Large intestine (tissue), 3 donors: ENCODE measurements around the gene CD40. TPM values are rescaled to one million over a fixed set of nuclear protein-coding genes. Genes with fewer than 3 reads are reported as not detected.

Source experiments
- DNase-seq, 2 donors: peaks; one replicate each; pipeline versions ENCODE4 v3.0.0 to v3.0.0-alpha.2; 2013
- H3K27ac ChIP-seq: one replicate; pipeline ENCODE4 v1.5.1; 2013; ENCODE audit warnings: low read length
- H3K27me3 ChIP-seq: 2 replicates; pipeline ENCODE4 v1.6.1; 2013; ENCODE audit warnings: low read length; ENCODE audit not compliant: control insufficient read depth, insufficient read depth
- H3K36me3 ChIP-seq: 2 replicates; pipeline ENCODE4 v1.6.1; 2013; ENCODE audit warnings: low read length; ENCODE audit not compliant: control insufficient read depth, insufficient read depth
- H3K4me1 ChIP-seq: one replicate; pipeline ENCODE4 v1.6.1; 2013; ENCODE audit warnings: low read length; ENCODE audit not compliant: control insufficient read depth, insufficient read depth
- H3K4me3 ChIP-seq: one replicate; pipeline ENCODE4 v1.5.1; 2013; ENCODE audit warnings: low read length
- H3K9me3 ChIP-seq: one replicate; pipeline ENCODE4 v1.6.1; 2013; ENCODE audit warnings: mild to moderate bottlenecking, low read depth, low read length, moderate library complexity; ENCODE audit not compliant: control insufficient read depth
- WGBS: methylation state at CpG from one replicate; pipeline ENCODE4 v1.1.5; 2013; ENCODE audit warnings: low lambda C conversion rate; ENCODE audit not compliant: insufficient coverage; 5-methylcytosine and 5-hydroxymethylcytosine counted together
- polyA plus RNA-seq: library from polyadenylated mRNA; unstranded; fragments of 120-200 nt; gene quantifications from one replicate; pipeline ENCODE4 v1.2.1, GENCODE V29; 2013

CD40 gene
- polyA plus RNA-seq, 1 donor: 2.8 TPM

DNA sequence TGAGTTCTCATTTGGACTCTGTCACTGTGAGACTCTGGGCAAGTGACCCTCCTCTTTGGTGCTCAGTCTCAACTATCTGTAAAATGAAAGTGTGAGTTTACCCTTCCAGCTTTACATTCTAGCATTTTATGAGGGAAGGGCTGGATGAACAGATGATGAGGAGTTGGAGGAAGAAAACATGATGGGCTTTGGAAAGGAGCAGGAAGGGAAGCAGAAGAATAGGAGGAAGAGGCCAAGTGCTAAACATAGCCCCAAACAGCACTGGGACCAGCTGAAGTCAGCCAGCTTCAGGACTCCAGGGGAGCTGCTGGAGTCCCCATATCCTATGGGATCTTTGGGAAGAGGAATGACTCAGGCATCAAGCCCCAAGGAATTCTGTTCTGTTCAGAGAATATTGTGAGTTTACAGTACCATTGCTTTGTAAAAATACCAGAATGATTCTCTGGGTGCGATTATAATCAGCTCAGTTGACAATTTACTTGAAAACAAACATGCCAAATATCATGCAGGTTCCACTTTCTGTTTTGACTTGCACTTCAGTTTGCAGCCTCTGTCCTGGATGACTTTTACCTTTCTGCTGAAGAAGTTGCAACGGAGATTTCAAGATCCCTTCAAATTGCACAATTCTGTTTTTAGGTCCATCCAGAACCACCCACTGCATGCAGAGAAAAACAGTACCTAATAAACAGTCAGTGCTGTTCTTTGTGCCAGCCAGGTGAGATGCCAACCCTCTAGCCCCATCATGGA is 3.2 kb downstream of the CD40 start:
- H3K9me3 ChIP-seq: no peaks in the 10 kb centered on the region
- H3K4me3 ChIP-seq: no peak overlapping the region
- WGBS: 60% methylated on average over 1 of the region's 2 CpGs
- DNase-seq: no peak
- no peak overlapping the region for H3K27ac ChIP-seq
- no peaks in the 10 kb centered on the region for H3K4me1 ChIP-seq
- peaks cover 37% of the 10 kb centered on the region for H3K27me3 ChIP-seq
- no peaks in the 10 kb centered on the region for H3K36me3 ChIP-seq

DNA sequence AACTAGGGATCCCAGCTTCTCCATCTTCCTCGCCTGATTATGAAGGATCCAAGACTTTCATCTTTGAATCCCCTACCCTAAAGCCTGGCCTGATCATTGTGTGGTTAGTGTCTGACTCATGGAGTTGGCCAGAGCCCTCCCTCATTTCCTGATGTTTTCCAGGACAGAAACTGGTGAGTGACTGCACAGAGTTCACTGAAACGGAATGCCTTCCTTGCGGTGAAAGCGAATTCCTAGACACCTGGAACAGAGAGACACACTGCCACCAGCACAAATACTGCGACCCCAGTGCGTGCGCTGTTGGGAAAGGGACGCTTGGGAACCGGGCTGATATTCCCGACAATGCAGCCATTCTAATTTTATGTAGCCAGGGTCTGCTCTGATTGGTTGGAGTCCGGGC is 4.0 kb downstream of the CD40 start:
- no peak overlapping the region for H3K27ac ChIP-seq
- DNase-seq: no peak

DNA sequence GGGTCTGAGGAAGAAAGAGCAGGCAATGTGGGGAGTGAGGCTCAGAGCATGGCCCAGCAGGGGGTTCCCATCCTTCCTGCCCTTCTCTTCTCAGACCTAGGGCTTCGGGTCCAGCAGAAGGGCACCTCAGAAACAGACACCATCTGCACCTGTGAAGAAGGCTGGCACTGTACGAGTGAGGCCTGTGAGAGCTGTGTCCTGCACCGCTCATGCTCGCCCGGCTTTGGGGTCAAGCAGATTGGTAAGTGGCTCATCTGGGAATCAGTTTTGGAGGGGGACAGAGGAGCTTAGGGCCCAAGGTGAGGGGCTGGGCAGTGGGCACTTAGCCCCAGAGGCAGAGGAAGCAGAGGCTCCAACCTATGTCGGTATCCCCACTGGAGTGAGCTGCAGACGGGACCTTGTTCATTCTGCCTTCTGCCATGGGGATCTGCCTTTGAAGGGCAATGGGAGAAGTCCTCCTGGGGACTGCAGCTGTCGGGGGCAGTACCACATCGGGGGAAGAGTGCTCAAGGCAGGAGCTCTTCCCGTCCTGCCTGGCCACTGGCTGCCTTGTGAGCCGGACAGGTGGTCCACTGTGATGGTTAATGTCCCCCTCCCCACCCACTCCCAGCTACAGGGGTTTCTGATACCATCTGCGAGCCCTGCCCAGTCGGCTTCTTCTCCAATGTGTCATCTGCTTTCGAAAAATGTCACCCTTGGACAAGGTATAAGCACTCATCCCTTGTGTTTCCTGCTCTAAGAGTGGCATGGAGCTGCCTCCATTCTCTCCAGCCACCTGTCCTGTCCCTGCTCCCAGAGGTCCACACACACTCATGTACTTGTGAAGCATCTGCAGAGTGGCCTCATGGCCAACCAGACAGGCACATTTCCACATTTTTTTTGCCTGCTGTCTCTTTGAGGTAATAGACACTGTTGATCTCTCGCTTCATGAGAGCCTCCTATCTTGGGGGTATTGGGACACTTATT is 4.7 kb downstream of the CD40 start:
- H3K36me3 ChIP-seq: no peaks in the 10 kb centered on the region
- H3K4me3 ChIP-seq: no peak overlapping the region
- no peak overlapping the region for H3K27ac ChIP-seq
- H3K4me1 ChIP-seq: no peaks in the 10 kb centered on the region
- DNase-seq: no peak
- 100% methylated on average over 1 of the region's 15 CpGs for WGBS
- peaks cover 30% of the 10 kb centered on the region for H3K27me3 ChIP-seq
- no peaks in the 10 kb centered on the region for H3K9me3 ChIP-seq

More for the DNA sequence above, 4.0 kb downstream of the CD40 start:
- Histone ChIP-seq H3K9me3 (no peaks in the 10 kb centered on the region), H3K4me1 (no peaks in the 10 kb centered on the region), H3K4me3 (no peak overlapping the region), H3K27me3 (peaks cover 32% of the 10 kb centered on the region), H3K36me3 (no peaks in the 10 kb centered on the region)
- no CpG with 5 or more reads among the region's 11 CpGs for WGBS

DNA sequence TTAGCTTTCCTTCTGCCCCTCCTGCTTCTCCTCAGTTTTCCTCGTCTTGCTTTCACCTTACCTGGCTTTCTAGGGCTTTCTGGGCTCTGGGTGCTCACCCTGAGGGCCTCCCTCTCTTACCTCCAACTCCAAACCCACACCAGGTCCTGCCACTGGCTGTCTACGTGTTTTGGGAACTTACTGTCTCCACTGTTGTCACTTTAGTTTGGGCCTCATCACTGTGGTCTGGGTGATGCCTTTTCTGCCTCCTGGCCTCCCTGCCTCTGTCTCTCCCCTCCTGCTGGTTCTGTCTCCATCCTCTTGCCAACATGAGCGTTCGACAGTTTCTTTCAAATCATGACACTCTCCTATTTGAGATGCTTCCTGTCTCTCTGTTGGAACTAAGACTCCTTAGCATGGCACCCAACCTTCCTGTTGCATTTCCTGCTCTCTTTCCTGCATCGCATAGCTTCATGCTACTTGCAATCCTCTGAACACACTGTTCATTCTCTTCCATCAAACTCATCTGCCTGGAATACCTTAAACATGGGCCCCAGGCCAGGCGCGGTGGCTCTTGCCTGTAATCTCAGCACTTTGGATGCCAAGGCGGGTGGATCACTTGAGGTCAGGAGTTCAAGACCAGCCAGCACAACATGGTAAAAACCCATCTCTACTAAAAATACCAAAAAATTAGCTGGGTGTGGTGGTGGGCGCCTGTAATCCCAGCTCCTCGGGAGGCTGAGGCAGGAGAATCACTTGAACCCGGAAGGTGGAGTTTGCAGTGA is 5.5 kb downstream of the CD40 start:
- no peak overlapping the region for H3K4me3 ChIP-seq
- WGBS: 83% methylated on average over 2 of the region's 11 CpGs
- H3K36me3 ChIP-seq: no peaks in the 10 kb centered on the region
- peaks cover 30% of the 10 kb centered on the region for H3K27me3 ChIP-seq
- H3K27ac ChIP-seq: no peak overlapping the region
- no peaks in the 10 kb centered on the region for H3K9me3 ChIP-seq
- H3K4me1 ChIP-seq: no peaks in the 10 kb centered on the region
- DNase-seq: no peak

DNA sequence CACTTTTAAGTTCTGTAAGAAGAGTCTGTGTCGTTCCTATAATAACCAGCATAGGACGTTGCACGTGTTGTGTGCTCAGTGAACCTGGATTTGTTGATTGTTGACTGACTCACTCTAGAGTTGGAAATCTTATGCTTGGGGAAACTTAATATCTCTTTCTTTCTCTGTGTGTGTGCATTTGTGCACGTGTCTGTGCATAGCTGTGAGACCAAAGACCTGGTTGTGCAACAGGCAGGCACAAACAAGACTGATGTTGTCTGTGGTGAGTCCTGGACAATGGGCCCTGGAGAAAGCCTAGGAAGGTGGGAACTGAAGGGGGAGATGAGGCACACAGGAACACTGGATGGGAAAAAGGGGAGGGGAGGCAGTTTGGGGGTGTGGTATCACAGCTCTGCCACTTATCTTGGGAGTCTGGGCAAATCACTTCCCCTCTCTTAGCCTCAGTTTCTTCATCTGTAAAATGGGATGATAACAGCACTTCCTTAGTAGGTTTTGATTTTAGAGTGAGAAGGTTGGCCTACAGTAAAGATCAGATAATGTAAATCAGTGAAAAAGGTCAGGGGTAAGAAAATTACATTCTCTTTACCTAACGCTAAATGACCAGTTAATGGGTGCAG is 8.4 kb downstream of the CD40 start:
- DNase-seq: no peak
- Histone ChIP-seq H3K27ac (no peak overlapping the region), H3K36me3 (no peaks in the 10 kb centered on the region), H3K4me3 (no peak overlapping the region), H3K4me1 (no peaks in the 10 kb centered on the region), H3K27me3 (peaks cover 31% of the 10 kb centered on the region), H3K9me3 (no peaks in the 10 kb centered on the region)
- WGBS: no CpG with 5 or more reads among the region's 5 CpGs

DNA sequence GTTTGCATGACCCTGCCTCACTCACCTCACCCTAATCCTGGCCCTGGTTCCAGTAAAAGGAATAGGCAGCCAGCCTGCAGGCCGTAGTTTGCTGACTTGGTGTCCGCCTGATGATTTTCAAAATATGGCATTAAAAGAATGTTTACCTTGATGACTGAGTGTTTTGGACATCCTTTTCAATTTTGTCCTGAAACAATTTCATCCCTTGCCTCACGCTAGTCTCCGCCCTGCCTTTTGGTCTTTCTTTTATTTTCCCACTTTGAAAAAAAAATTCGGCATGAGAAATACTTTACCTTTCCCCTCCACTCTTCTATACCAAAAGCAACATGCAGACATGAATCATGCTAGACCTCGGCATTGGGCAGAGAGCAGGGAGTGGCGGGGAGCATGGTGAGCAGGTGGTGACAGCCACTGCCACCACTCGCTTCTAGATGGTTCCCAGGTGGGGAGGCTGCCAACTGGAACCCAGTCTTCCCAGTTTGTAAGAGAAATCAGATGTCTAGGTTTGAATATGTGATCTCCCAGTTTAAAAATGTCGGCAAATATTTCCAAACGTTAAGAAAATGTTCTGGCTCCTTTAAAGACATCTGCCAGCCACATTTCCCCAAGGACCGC is 9.4 kb downstream of the CD40 start:
- no peaks in the 10 kb centered on the region for H3K36me3 ChIP-seq
- H3K27ac ChIP-seq: no peak overlapping the region
- no peak for DNase-seq
- 100% methylated on average over 2 of the region's 11 CpGs for WGBS
- no peaks in the 10 kb centered on the region for H3K9me3 ChIP-seq
- no peak overlapping the region for H3K4me3 ChIP-seq
- peaks cover 30% of the 10 kb centered on the region for H3K27me3 ChIP-seq
- H3K4me1 ChIP-seq: no peaks in the 10 kb centered on the region

DNA sequence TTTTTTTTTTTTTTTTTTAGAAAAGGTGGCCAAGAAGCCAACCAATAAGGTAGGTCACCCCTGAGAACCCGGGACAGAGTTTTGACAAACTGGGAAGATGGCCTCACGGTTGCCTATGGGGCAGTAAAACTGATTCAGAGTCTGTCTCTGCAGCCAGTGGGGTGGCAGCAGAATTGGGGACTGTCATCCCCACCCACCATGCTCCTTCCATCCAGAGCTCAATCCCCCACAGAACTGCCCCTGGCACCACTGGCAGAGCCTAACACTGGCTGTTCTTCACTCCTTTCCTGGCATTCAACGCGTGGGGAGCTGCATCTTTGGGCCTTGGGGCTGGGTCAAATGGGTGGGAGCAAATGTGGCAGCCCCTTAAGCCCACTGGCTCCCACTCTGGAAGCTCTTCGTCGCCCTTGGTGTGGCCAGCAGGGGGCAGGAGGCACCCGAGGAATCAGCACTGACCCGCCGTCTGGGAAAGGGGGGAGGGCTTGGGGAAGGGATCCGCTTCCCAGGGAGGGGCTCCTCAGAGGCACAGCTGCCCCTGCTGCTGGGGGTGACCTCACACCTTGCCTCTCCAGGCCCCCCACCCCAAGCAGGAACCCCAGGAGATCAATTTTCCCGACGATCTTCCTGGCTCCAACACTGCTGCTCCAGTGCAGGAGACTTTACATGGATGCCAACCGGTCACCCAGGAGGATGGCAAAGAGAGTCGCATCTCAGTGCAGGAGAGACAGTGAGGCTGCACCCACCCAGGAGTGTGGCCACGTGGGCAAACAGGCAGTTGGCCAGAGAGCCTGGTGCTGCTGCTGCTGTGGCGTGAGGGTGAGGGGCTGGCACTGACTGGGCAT is 10.4 kb downstream of the CD40 start:
- DNase-seq: no peak

DNA sequence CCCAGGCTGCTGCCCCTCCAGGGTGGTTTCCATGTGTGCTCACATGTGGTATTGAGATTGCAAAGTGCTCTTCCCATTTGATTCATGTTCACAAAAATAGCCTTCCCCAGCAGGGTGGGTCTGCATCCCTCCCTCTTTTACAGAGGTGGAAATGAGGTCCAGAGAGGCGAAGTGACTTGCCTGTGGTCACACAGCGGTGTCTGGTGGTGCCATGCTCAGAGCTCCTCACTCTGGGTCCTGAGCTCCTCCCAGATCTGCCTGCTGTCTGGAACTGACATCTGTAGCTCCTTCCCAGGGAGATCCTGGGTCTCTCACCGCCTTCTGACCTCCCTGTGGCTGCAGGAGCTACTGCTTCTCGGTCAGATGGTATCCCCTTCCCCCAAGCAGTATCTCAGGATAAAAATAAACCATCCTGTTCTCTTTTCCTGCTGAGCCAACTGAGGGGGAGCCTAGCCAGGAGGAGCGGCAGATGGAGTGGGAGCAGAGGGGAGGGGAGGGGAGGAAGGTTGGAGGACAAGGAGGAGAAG is 11.9 kb downstream of the CD40 start:
- WGBS: no CpG with 5 or more reads among the region's 5 CpGs
- DNase-seq: no peak
- Histone ChIP-seq H3K9me3 (no peaks in the 10 kb centered on the region), H3K4me3 (no peak overlapping the region), H3K36me3 (no peaks in the 10 kb centered on the region), H3K4me1 (no peaks in the 10 kb centered on the region), H3K27ac (no peak overlapping the region), H3K27me3 (peaks cover 35% of the 10 kb centered on the region)

More for the DNA sequence above, 10.4 kb downstream of the CD40 start:
- H3K36me3 ChIP-seq: no peaks in the 10 kb centered on the region
- no peak overlapping the region for H3K27ac ChIP-seq
- no peaks in the 10 kb centered on the region for H3K4me1 ChIP-seq
- H3K27me3 ChIP-seq: peaks cover 32% of the 10 kb centered on the region
- no peak overlapping the region for H3K4me3 ChIP-seq
- no CpG with 5 or more reads among the region's 16 CpGs for WGBS
- no peaks in the 10 kb centered on the region for H3K9me3 ChIP-seq

DNA sequence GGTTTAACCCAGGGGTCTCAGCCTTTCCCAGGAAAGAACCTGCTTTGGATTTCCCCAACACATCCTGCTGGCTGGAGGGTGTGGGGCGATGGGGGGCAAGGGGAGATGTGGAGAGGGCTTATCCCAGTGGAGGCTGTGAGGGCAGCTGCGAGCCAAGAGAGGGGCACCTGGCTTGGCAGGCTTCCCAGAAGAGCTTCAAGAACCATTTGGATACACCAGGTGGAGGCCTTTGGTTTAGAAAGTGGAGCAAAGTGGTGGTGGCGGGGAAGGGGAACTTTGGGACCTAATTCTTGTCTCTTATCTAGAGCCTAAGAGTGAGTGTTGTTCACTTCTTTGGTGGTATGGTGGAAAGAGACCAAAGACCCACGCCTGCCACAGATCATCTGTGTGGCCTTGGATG is 12.4 kb downstream of the CD40 start:
- Histone ChIP-seq H3K27me3 (peaks cover 36% of the 10 kb centered on the region), H3K4me3 (no peak overlapping the region), H3K36me3 (no peaks in the 10 kb centered on the region), H3K4me1 (no peaks in the 10 kb centered on the region), H3K27ac (no peak overlapping the region), H3K9me3 (no peaks in the 10 kb centered on the region)
- no peak for DNase-seq
- WGBS: no CpG with 5 or more reads among the region's 4 CpGs
